B cell (primary cell): ENCODE data around the gene ATP11C. TPM values are rescaled to one million over a fixed set of nuclear protein-coding genes. Genes with fewer than 3 reads are reported as not detected.

Source experiments
- ATAC-seq: fragments of 200-7000 bp; cut with Tn5 transposase; one replicate; pipeline ENCODE4 v1.10.0; 2021; ENCODE audit warnings: low read depth, mild to moderate bottlenecking, moderate number of reproducible peaks, moderate library complexity
- CTCF ChIA-PET: fragments of 350-600 bp; sonication (Branson Sonifier 250); formaldehyde crosslinking; loops from one replicate; lab custom pipeline; 2021; ENCODE audit warnings: antibody characterized with exemption, inconsistent platforms; lab: Charles Lee
- POLR2A ChIA-PET: fragments of 350-600 bp; sonication (Branson Sonifier 250); formaldehyde crosslinking; loops from one replicate; lab custom pipeline; 2021; ENCODE audit warnings: antibody characterized with exemption; lab: Charles Lee
- DNase-seq: peaks from one replicate; pipeline ENCODE4 v3.0.0; 2013
- H2AFZ ChIP-seq: 2 replicates; pipeline ENCODE4 v1.6.1; 2012; ENCODE audit warnings: mild to moderate bottlenecking, low read depth, low read length; ENCODE audit not compliant: insufficient read depth, poor library complexity, severe bottlenecking
- H3K27ac ChIP-seq, 2 donors: 1 replicate in 1 of 2; 2 replicates in 1 of 2; pipeline ENCODE4 v1.5.1; 2012 to 2013; ENCODE audit warnings: low read length in 2 of 2, mild to moderate bottlenecking in 2 of 2, moderate library complexity in 1 of 2
- H3K27me3 ChIP-seq, 4 experiments: fragments of 200-600 bp in 1 of 4; sonication (generic) in 1 of 4; replicated peaks in 1 of 4; 1 replicate in 2 of 4; 2 replicates in 2 of 4; pipeline versions ENCODE4 v1.6.1 to v1.7.0; 2013 to 2016; ENCODE audit warnings: low read length in 3 of 4, mild to moderate bottlenecking in 2 of 4, mixed read lengths in 1 of 4, moderate library complexity in 1 of 4; ENCODE audit not compliant: insufficient read depth in 4 of 4, control insufficient read depth in 3 of 4; ENCODE audit errors: control extremely low read depth in 1 of 4
- H3K36me3 ChIP-seq, 2 experiments: replicated peaks in 1 of 2; 1 replicate in 1 of 2; 2 replicates in 1 of 2; pipeline versions ENCODE4 v1.6.1 to v1.7.1; 2013; ENCODE audit warnings: low read length in 1 of 2; ENCODE audit not compliant: insufficient read depth in 2 of 2, control insufficient read depth in 1 of 2; ENCODE audit errors: control extremely low read depth in 1 of 2, extremely low read depth in 1 of 2
- H3K4me1 ChIP-seq, 2 donors: fragments of 200-600 bp in 1 of 2; sonication (generic) in 1 of 2; 1 replicate in 1 of 2; 2 replicates in 1 of 2; pipeline versions ENCODE4 v1.5.1 to v1.6.1; 2013 to 2017; ENCODE audit warnings: low read length in 2 of 2; ENCODE audit not compliant: control insufficient read depth in 2 of 2, insufficient read depth in 2 of 2
- H3K4me2 ChIP-seq: replicated peaks from 2 replicates; pipeline ENCODE3; 2012; ENCODE audit warnings: mild to moderate bottlenecking, low read depth, low read length; ENCODE audit not compliant: poor library complexity, severe bottlenecking
- H3K4me3 ChIP-seq, 5 experiments: fragments of 200-600 bp in 1 of 5; sonication (generic) in 1 of 5; 1 replicate in 3 of 5; 2 replicates in 2 of 5; pipeline versions ENCODE4 v1.5.1 to v1.7.0; 2011 to 2016; ENCODE audit warnings: low read length in 4 of 5, mild to moderate bottlenecking in 4 of 5, low read depth in 2 of 5, control low read depth in 1 of 5, moderate library complexity in 1 of 5; ENCODE audit not compliant: insufficient read depth in 1 of 5; ENCODE audit errors: control extremely low read depth in 1 of 5, extremely low read depth in 1 of 5
- H3K79me2 ChIP-seq: fragments of 200-600 bp; sonication (generic); one replicate; pipeline ENCODE4 v1.6.0; 2016; ENCODE audit warnings: low read length; ENCODE audit not compliant: control insufficient read depth, insufficient read depth
- H3K9ac ChIP-seq: fragments of 200-600 bp; sonication (generic); 2 replicates; pipeline ENCODE4 v1.6.1; 2017; ENCODE audit warnings: mild to moderate bottlenecking, low read length, moderate library complexity
- H3K9me3 ChIP-seq, 3 donors: one replicate each; pipeline versions ENCODE4 v1.6.1 to v1.7.1; 2013; ENCODE audit warnings: low read length in 2 of 3; ENCODE audit not compliant: control insufficient read depth in 2 of 3, insufficient read depth in 1 of 3; ENCODE audit errors: control extremely low read depth in 1 of 3
- H4K20me1 ChIP-seq: 2 replicates; pipeline ENCODE4 v1.6.0; 2012; ENCODE audit warnings: mild to moderate bottlenecking, low read length; ENCODE audit not compliant: insufficient read depth, control insufficient read depth, poor library complexity, severe bottlenecking
- H3K27ac Mint-ChIP-seq: one replicate; pipeline ENCODE4 v1.8.0; 2021; ENCODE audit warnings: mixed read lengths
- H3K27me3 Mint-ChIP-seq: one replicate; pipeline ENCODE4 v1.8.0; 2021; ENCODE audit warnings: mixed read lengths
- H3K4me1 Mint-ChIP-seq: one replicate; pipeline ENCODE4 v1.8.0; 2021; ENCODE audit warnings: mixed read lengths
- H3K4me3 Mint-ChIP-seq: one replicate; pipeline ENCODE4 v1.8.0; 2021; ENCODE audit warnings: mixed read lengths
- H3K9me3 Mint-ChIP-seq: one replicate; pipeline ENCODE4 v1.8.0; 2022; ENCODE audit warnings: mixed read lengths; ENCODE audit not compliant: insufficient read depth
- CTCF ChIP-seq: fragments of 200-600 bp; IDR thresholded peaks from one replicate; pipeline ENCODE4 v1.8.0; 2022; ENCODE audit warnings: antibody characterized with exemption, mild to moderate bottlenecking
- EZH2 ChIP-seq: IDR thresholded peaks from 2 replicates; pipeline ENCODE4 v1.6.1; 2012; ENCODE audit warnings: borderline replicate concordance, low read depth, mild to moderate bottlenecking, moderate library complexity, low read length; ENCODE audit not compliant: insufficient read depth, poor library complexity, severe bottlenecking
- WGBS: methylation state at CpG from one replicate; pipeline ENCODE4 v1.1.5; 2013; ENCODE audit warnings: missing lambda C conversion rate; ENCODE audit not compliant: insufficient coverage; 5-methylcytosine and 5-hydroxymethylcytosine counted together
- intact Hi-C: fragments of 100-400 bp; cut with micrococcal nuclease; formaldehyde crosslinking; loops from one replicate; pipeline ENCODE4 v1.10.0; 2022
- polyA plus RNA-seq: library from polyadenylated mRNA; depleted of rRNA; stranded (reverse); fragments of >200 nt; gene quantifications from 2 replicates; pipeline ENCODE4 v1.2.3, GENCODE V29; 2012
- total RNA-seq, 2 donors: library from RNA; stranded (reverse); fragments of 120-200 nt in 1 of 2; gene quantifications; 1 replicate in 1 of 2; 2 replicates in 1 of 2; pipeline versions ENCODE4 v1.2.3 to v1.2.4, GENCODE V29; 2013 to 2022

Gene ATP11C
- total and polyA plus RNA-seq, 2 donors (not counting 1 experiment from before 2014, with no cell fraction given): 8.5 to 29.2 TPM

GRCh38 chrX:139877710-139878414 lies 55.0 kb downstream of the ATP11C start:
- Mint-ChIP-seq H3K4me1 (peaks cover 14% of the 10 kb centered on the region), H3K9me3 (no peaks in the 10 kb centered on the region), H3K27ac (no peak overlapping the region), H3K4me3 (no peak overlapping the region), H3K27me3 (no peaks in the 10 kb centered on the region)
- H3K4me2 ChIP-seq: no peak overlapping the region
- intact Hi-C loops: no loop called here
- no peak overlapping the region for H3K27ac ChIP-seq
- no peaks in the 10 kb centered on the region for H3K27me3 ChIP-seq
- ATAC-seq (no peak), DNase-seq (no peak)
- no peaks in the 10 kb centered on the region for H3K9me3 ChIP-seq
- no peak for TF ChIP-seq EZH2
- TF ChIP-seq CTCF: no peak
- no peak overlapping the region for H3K4me3 ChIP-seq
- H2AFZ ChIP-seq: no peak overlapping the region
- H4K20me1 ChIP-seq: no peaks in the 10 kb centered on the region
- ChIA-PET CTCF (no interaction called here), POLR2A (no interaction called here)
- no peak overlapping the region for H3K9ac ChIP-seq
- peaks cover 0 to 5% of the 10 kb centered on the region in 2 experiments for H3K36me3 ChIP-seq
- 90% methylated on average over 2 of the region's 11 CpGs for WGBS
- H3K79me2 ChIP-seq: peaks cover 5% of the 10 kb centered on the region
- no peaks in the 10 kb centered on the region for H3K4me1 ChIP-seq

GRCh38 chrX:139875841-139876240 lies 57.0 kb downstream of the ATP11C start:
- Histone ChIP-seq H3K4me2 (no peak overlapping the region), H2AFZ (no peak overlapping the region), H3K9ac (no peak overlapping the region), H3K27me3 (no peaks in the 10 kb centered on the region), H3K4me1 (no peaks in the 10 kb centered on the region), H4K20me1 (no peaks in the 10 kb centered on the region), H3K36me3 (peaks cover 0 to 5% of the 10 kb centered on the region in 2 experiments), H3K9me3 (no peaks in the 10 kb centered on the region), H3K79me2 (no peaks in the 10 kb centered on the region), H3K4me3 (no peak overlapping the region), H3K27ac (no peak overlapping the region)
- Mint-ChIP-seq H3K9me3 (no peaks in the 10 kb centered on the region), H3K27ac (no peak overlapping the region), H3K4me3 (no peak overlapping the region), H3K27me3 (no peaks in the 10 kb centered on the region), H3K4me1 (peaks cover 14% of the 10 kb centered on the region)
- POLR2A ChIA-PET: no interaction called here
- DNase-seq (no peak), ATAC-seq (no peak)
- intact Hi-C loops: no loop called here
- no peak for TF ChIP-seq EZH2
- TF ChIP-seq CTCF: no peak
- WGBS: no CpG with 5 or more reads among the region's 2 CpGs
- CTCF ChIA-PET: no interaction called here
